ENCODE data around the gene CXorf58. TPM values are rescaled to one million over a fixed set of nuclear protein-coding genes. Genes with fewer than 3 reads are reported as not detected.

CXorf58 gene
- total and polyA plus RNA-seq, 4 donors = 0.12 to 0.15 (median 0.15) TPM; not detected in 1

- 80 to 90% methylated on average over 5 of the region's 5 CpGs for WGBS, 2 donors
- ATAC-seq (ENCODE audit: insufficient read depth, low FRiP score) = no peak
- Histone ChIP-seq H3K27ac (ENCODE audit: low read depth in 1 of 2, low read length in 1 of 2) (no peak overlapping the region), H3K9ac (ENCODE audit: insufficient read depth in 1 of 2, low read length in 2 of 2) (no peak overlapping the region), H3K36me3 (ENCODE audit: control insufficient read depth in 4 of 4, insufficient read depth in 4 of 4, low read length in 4 of 4) (no peaks in the 10 kb centered on the region), H3K9me3 (ENCODE audit: control insufficient read depth in 4 of 4, insufficient read depth in 3 of 4, low read length in 3 of 4) (no peaks in the 10 kb centered on the region), H3K27me3 (ENCODE audit: control insufficient read depth in 3 of 3, insufficient read depth in 3 of 3, low read length in 2 of 3) (peaks cover 0 to 18% (median 6%) of the 10 kb centered on the region in 3 donors), H3K4me3 (no peak overlapping the region), H3K4me1 (ENCODE audit: control insufficient read depth in 5 of 5, insufficient read depth in 5 of 5, low read length in 5 of 5) (no peaks in the 10 kb centered on the region)
- DNase-seq = no peak
- TF ChIP-seq, protein P1, sequence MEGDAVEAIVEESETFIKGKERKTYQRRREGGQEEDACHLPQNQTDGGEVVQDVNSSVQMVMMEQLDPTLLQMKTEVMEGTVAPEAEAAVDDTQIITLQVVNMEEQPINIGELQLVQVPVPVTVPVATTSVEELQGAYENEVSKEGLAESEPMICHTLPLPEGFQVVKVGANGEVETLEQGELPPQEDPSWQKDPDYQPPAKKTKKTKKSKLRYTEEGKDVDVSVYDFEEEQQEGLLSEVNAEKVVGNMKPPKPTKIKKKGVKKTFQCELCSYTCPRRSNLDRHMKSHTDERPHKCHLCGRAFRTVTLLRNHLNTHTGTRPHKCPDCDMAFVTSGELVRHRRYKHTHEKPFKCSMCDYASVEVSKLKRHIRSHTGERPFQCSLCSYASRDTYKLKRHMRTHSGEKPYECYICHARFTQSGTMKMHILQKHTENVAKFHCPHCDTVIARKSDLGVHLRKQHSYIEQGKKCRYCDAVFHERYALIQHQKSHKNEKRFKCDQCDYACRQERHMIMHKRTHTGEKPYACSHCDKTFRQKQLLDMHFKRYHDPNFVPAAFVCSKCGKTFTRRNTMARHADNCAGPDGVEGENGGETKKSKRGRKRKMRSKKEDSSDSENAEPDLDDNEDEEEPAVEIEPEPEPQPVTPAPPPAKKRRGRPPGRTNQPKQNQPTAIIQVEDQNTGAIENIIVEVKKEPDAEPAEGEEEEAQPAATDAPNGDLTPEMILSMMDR (IDR thresholded peaks at IDR 0.05; ENCODE audit: control extremely low read depth, extremely low read depth) = no peak
Observed at GRCh38 chrX:23864742-23865326, 43.0 kb upstream of the CXorf58 start.

- Histone ChIP-seq H3K4me1 (ENCODE audit: control insufficient read depth in 5 of 5, insufficient read depth in 5 of 5, low read length in 5 of 5) (peaks cover 0 to 2% (median 0%) of the 10 kb centered on the region in 5 donors), H3K9me3 (ENCODE audit: control insufficient read depth in 4 of 4, insufficient read depth in 3 of 4, low read length in 3 of 4) (no peaks in the 10 kb centered on the region), H3K27ac (ENCODE audit: low read depth in 1 of 2, low read length in 1 of 2) (no peak overlapping the region), H3K27me3 (ENCODE audit: control insufficient read depth in 3 of 3, insufficient read depth in 3 of 3, low read length in 2 of 3) (peaks cover 0 to 20% (median 9%) of the 10 kb centered on the region in 3 donors), H3K9ac (ENCODE audit: insufficient read depth in 1 of 2, low read length in 2 of 2) (no peak overlapping the region), H3K36me3 (ENCODE audit: control insufficient read depth in 4 of 4, insufficient read depth in 4 of 4, low read length in 4 of 4) (no peaks in the 10 kb centered on the region), H3K4me3 (no peak overlapping the region)
- 76 to 88% methylated on average over 2 of the region's 2 CpGs for WGBS, 2 donors
- TF ChIP-seq, protein P1 (IDR thresholded peaks at IDR 0.05; ENCODE audit: control extremely low read depth, extremely low read depth) = no peak
- ATAC-seq (ENCODE audit: insufficient read depth, low FRiP score) (no peak), DNase-seq (no peak)
Observed at GRCh38 chrX:23870041-23870440, 37.8 kb upstream of the CXorf58 start.

GRCh38 chrX:23871905-23872546 lies 35.8 kb upstream of the CXorf58 start:
- TF ChIP-seq, protein P1 (IDR thresholded peaks at IDR 0.05; ENCODE audit: control extremely low read depth, extremely low read depth) = no peak
- ATAC-seq (ENCODE audit: insufficient read depth, low FRiP score) (no peak), DNase-seq (peak in 1 of 3 donors; percentile 15)
- no peaks in the 10 kb centered on the region for H3K36me3 ChIP-seq (ENCODE audit: control insufficient read depth in 4 of 4, insufficient read depth in 4 of 4, low read length in 4 of 4)
- WGBS, 2 donors = 55 to 65% methylated on average over 4 of the region's 4 CpGs
- peaks cover 0 to 2% (median 0%) of the 10 kb centered on the region in 5 donors for H3K4me1 ChIP-seq (ENCODE audit: control insufficient read depth in 5 of 5, insufficient read depth in 5 of 5, low read length in 5 of 5)
- H3K27ac ChIP-seq (ENCODE audit: low read depth in 1 of 2, low read length in 1 of 2) = peak overlapping the region in 1 of 2 donors; percentile 63
- peaks cover 0 to 18% (median 5%) of the 10 kb centered on the region in 3 donors for H3K27me3 ChIP-seq (ENCODE audit: control insufficient read depth in 3 of 3, insufficient read depth in 3 of 3, low read length in 2 of 3)
- no peak overlapping the region for H3K9ac ChIP-seq (ENCODE audit: insufficient read depth in 1 of 2, low read length in 2 of 2)
- H3K9me3 ChIP-seq (ENCODE audit: control insufficient read depth in 4 of 4, insufficient read depth in 3 of 4, low read length in 3 of 4) = no peaks in the 10 kb centered on the region
- H3K4me3 ChIP-seq = no peak overlapping the region

Data from lung (tissue), 12 donors.